Measurements from ENCODE around the gene MAD1L1.
A peak's percentile ranks its signal among the peaks of the same experiment; 100 is the strongest.

The MAD1L1 gene

GRCh38 chr7:1854866-1855724, 377.6 kb downstream of the MAD1L1 start:
- no peaks in the 10 kb centered on the region for H3K36me3 ChIP-seq (replicated peaks)
- H3K9me3 ChIP-seq, result no peaks in the 10 kb centered on the region
- in situ Hi-C loops (cut with MboI; ENCODE audit: low sequenced_read_pairs), result no loop called here
- H3K27me3 ChIP-seq (ENCODE audit: low read depth), result no peaks in the 10 kb centered on the region
- H3K4me3 ChIP-seq, result no peak overlapping the region
- no peaks in the 10 kb centered on the region for H3K4me1 ChIP-seq
- DNase-seq (ENCODE audit: low spot score in 2 of 2), result peak in 1 of 2 experiments; percentile 5

- Histone ChIP-seq H3K9me3 (no peaks in the 10 kb centered on the region), H3K4me1 (no peaks in the 10 kb centered on the region), H3K27me3 (ENCODE audit: low read depth) (no peaks in the 10 kb centered on the region), H3K4me3 (no peak overlapping the region), H3K36me3 (replicated peaks) (no peaks in the 10 kb centered on the region)
- in situ Hi-C loops (cut with MboI; ENCODE audit: low sequenced_read_pairs), result no loop called here
- peak in 1 of 2 experiments; percentile 5 for DNase-seq (ENCODE audit: low spot score in 2 of 2)
Observed at GRCh38 chr7:1853986-1854865, 378.5 kb downstream of the MAD1L1 start.

- peak in 1 of 2 experiments; percentile 7 for DNase-seq (ENCODE audit: low spot score in 2 of 2)
- Histone ChIP-seq H3K36me3 (replicated peaks) (no peaks in the 10 kb centered on the region), H3K27me3 (ENCODE audit: low read depth) (no peaks in the 10 kb centered on the region), H3K4me1 (no peaks in the 10 kb centered on the region), H3K4me3 (no peak overlapping the region), H3K9me3 (no peaks in the 10 kb centered on the region)
- in situ Hi-C loops (cut with MboI; ENCODE audit: low sequenced_read_pairs), result no loop called here
Observed at GRCh38 chr7:1853431-1853985, 379.2 kb downstream of the MAD1L1 start.

- Histone ChIP-seq H3K4me1 (no peaks in the 10 kb centered on the region), H3K27me3 (ENCODE audit: low read depth) (no peaks in the 10 kb centered on the region), H3K4me3 (no peak overlapping the region), H3K36me3 (replicated peaks) (no peaks in the 10 kb centered on the region), H3K9me3 (no peaks in the 10 kb centered on the region)
- no peak for DNase-seq (ENCODE audit: low spot score in 2 of 2)
- in situ Hi-C loops (cut with MboI; ENCODE audit: low sequenced_read_pairs), result no loop called here
Observed at GRCh38 chr7:1852517-1853430, 380.0 kb downstream of the MAD1L1 start.

- no peak for DNase-seq (ENCODE audit: low spot score in 2 of 2)
- no peaks in the 10 kb centered on the region for H3K27me3 ChIP-seq (ENCODE audit: low read depth)
- H3K9me3 ChIP-seq, result no peaks in the 10 kb centered on the region
- no peak overlapping the region for H3K4me3 ChIP-seq
- no peaks in the 10 kb centered on the region for H3K4me1 ChIP-seq
- in situ Hi-C loops (cut with MboI; ENCODE audit: low sequenced_read_pairs), result no loop called here
- H3K36me3 ChIP-seq (replicated peaks), result no peaks in the 10 kb centered on the region
Observed at GRCh38 chr7:1851721-1852516, 380.8 kb downstream of the MAD1L1 start.

GRCh38 chr7:1850976-1851571, 381.7 kb downstream of the MAD1L1 start:
- Histone ChIP-seq H3K4me1 (no peaks in the 10 kb centered on the region), H3K4me3 (no peak overlapping the region), H3K27me3 (ENCODE audit: low read depth) (no peaks in the 10 kb centered on the region), H3K9me3 (no peaks in the 10 kb centered on the region), H3K36me3 (replicated peaks) (no peaks in the 10 kb centered on the region)
- no peak for DNase-seq (ENCODE audit: low spot score in 2 of 2)
- in situ Hi-C loops (cut with MboI; ENCODE audit: low sequenced_read_pairs), result no loop called here

- Histone ChIP-seq H3K27me3 (ENCODE audit: low read depth) (no peaks in the 10 kb centered on the region), H3K36me3 (replicated peaks) (no peaks in the 10 kb centered on the region), H3K4me3 (no peak overlapping the region), H3K9me3 (no peaks in the 10 kb centered on the region), H3K4me1 (no peaks in the 10 kb centered on the region)
- no peak for DNase-seq (ENCODE audit: low spot score in 2 of 2)
- in situ Hi-C loops (cut with MboI; ENCODE audit: low sequenced_read_pairs), result no loop called here
Observed at GRCh38 chr7:1850111-1850975, 382.4 kb downstream of the MAD1L1 start.

- no peaks in the 10 kb centered on the region for H3K36me3 ChIP-seq (replicated peaks)
- no peak for DNase-seq (ENCODE audit: low spot score in 2 of 2)
- no peaks in the 10 kb centered on the region for H3K27me3 ChIP-seq (ENCODE audit: low read depth)
- in situ Hi-C loops (cut with MboI; ENCODE audit: low sequenced_read_pairs), result no loop called here
- no peaks in the 10 kb centered on the region for H3K4me1 ChIP-seq
- H3K9me3 ChIP-seq, result no peaks in the 10 kb centered on the region
- H3K4me3 ChIP-seq, result no peak overlapping the region
Observed at GRCh38 chr7:1849351-1850041, 383.2 kb downstream of the MAD1L1 start.

- H3K4me1 ChIP-seq, result no peaks in the 10 kb centered on the region
- no peak for DNase-seq (ENCODE audit: low spot score in 2 of 2)
- H3K36me3 ChIP-seq (replicated peaks), result no peaks in the 10 kb centered on the region
- H3K27me3 ChIP-seq (ENCODE audit: low read depth), result no peaks in the 10 kb centered on the region
- no peaks in the 10 kb centered on the region for H3K9me3 ChIP-seq
- no peak overlapping the region for H3K4me3 ChIP-seq
- in situ Hi-C loops (cut with MboI; ENCODE audit: low sequenced_read_pairs), result no loop called here
Observed at GRCh38 chr7:1848911-1849311, 383.8 kb downstream of the MAD1L1 start.

GRCh38 chr7:1848013-1848640, 384.6 kb downstream of the MAD1L1 start:
- no peaks in the 10 kb centered on the region for H3K9me3 ChIP-seq
- no peaks in the 10 kb centered on the region for H3K27me3 ChIP-seq (ENCODE audit: low read depth)
- no peaks in the 10 kb centered on the region for H3K36me3 ChIP-seq (replicated peaks)
- no peak overlapping the region for H3K4me3 ChIP-seq
- H3K4me1 ChIP-seq, result no peaks in the 10 kb centered on the region
- DNase-seq (ENCODE audit: low spot score in 2 of 2), result no peak
- in situ Hi-C loops (cut with MboI; ENCODE audit: low sequenced_read_pairs), result no loop called here
